ENCODE data around the gene NAPEPLD.

GRCh38 chr7:103071000-103071399 is 77.9 kb downstream of the NAPEPLD start:
- no peak for TF ChIP-seq EP300 (IDR thresholded peaks at IDR 0.05)
- TF ChIP-seq CTCF (IDR thresholded peaks at IDR 0.05): no peak
- TF ChIP-seq POLR2A (IDR thresholded peaks at IDR 0.05): no peak

Measured in sigmoid colon (tissue), 4 donors.